ENCODE data around the gene TREX2. TPM values are rescaled to one million over a fixed set of nuclear protein-coding genes. Genes with fewer than 3 reads are reported as not detected.

The TREX2 gene
- total RNA-seq, 1 experiment from 2014 or later: 1.1 TPM

DNA sequence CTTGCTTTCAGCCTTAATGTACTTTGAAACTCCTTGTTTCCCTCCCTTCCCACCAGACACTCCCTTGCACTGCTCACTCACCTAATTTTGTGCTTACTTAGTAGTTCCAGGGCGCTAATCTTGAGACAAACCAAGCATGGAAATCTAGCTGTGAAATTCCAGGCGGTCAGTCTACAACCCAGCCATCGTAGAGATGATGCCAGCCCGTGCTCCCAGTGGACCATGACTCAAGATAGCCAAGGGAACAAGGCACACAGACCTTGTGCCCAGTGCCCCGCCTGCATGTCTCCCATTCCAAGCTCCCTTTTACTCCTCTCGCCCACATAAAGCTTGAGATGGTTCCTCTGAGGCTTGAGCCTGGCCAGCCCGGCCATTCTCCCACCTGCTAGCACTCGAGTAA is 11.1 kb downstream of the TREX2 start:
- no CpG with 5 or more reads among the region's 8 CpGs for WGBS (ENCODE audit: extremely low coverage, insufficient read length, low lambda C conversion rate)
- Histone ChIP-seq H3K27ac (ENCODE audit: insufficient read length, low read depth, low read length) (no peak overlapping the region), H3K4me1 (ENCODE audit: insufficient read depth, low read length) (no peaks in the 10 kb centered on the region), H4K91ac (ENCODE audit: insufficient read length, low read depth, low read length) (no peak overlapping the region), H2AFZ (ENCODE audit: low read length) (no peak overlapping the region), H3K23me2 (ENCODE audit: insufficient read length, low read depth, low read length, poor library complexity, severe bottlenecking) (no peaks in the 10 kb centered on the region), H2BK120ac (ENCODE audit: low read depth, low read length, poor library complexity, severe bottlenecking) (no peak overlapping the region), H2BK5ac (ENCODE audit: insufficient read length, low read length) (no peak overlapping the region), H3K18ac (ENCODE audit: insufficient read length, low read depth, low read length) (no peak overlapping the region), H3K14ac (ENCODE audit: insufficient read depth, low read length) (no peak overlapping the region), H2BK15ac (ENCODE audit: low read depth, low read length) (no peak overlapping the region), H2BK12ac (ENCODE audit: insufficient read length, low read depth, low read length) (no peak overlapping the region), H3K79me2 (ENCODE audit: insufficient read depth, low read length) (no peaks in the 10 kb centered on the region), H3K56ac (ENCODE audit: insufficient read length, low read depth, low read length) (no peak overlapping the region), H3K27me3 (ENCODE audit: insufficient read depth, low read length) (peaks cover 2% of the 10 kb centered on the region; the same call in 1 of the 2 replicates), H4K8ac (replicated peaks; ENCODE audit: insufficient read length, low read depth, low read length) (no peak overlapping the region), H2AK5ac (ENCODE audit: insufficient read length, low read length) (no peak overlapping the region), H2BK20ac (ENCODE audit: low read depth, low read length, poor library complexity, severe bottlenecking) (no peak overlapping the region), H3K4me2 (ENCODE audit: insufficient read depth, insufficient read length, low read length) (no peak overlapping the region), H3K9me3 (ENCODE audit: control insufficient read depth, low read depth, low read length) (peaks cover 60% of the 10 kb centered on the region), H4K20me1 (ENCODE audit: control insufficient read depth, insufficient read depth, insufficient read length) (no peaks in the 10 kb centered on the region), H3K9ac (ENCODE audit: extremely low read depth, insufficient read length, low read length) (no peak overlapping the region), H3K4ac (ENCODE audit: low read depth, low read length) (no peak overlapping the region), H3K23ac (ENCODE audit: insufficient read length, low read depth, low read length) (no peak overlapping the region), H3T11ph (ENCODE audit: low read length) (no peak overlapping the region), H4K5ac (ENCODE audit: insufficient read length, low read depth, low read length) (no peak overlapping the region), H3K79me1 (ENCODE audit: insufficient read depth, low read depth, low read length, poor library complexity, severe bottlenecking) (no peaks in the 10 kb centered on the region)
- H3K36me3 Mint-ChIP-seq (ENCODE audit: insufficient read depth in 1 of 3, low read depth in 3 of 3): peaks cover 0 to 7% (median 1%) of the 10 kb centered on the region in 3 experiments; a peak in 3 of 7 replicates
- H3K27me3 Mint-ChIP-seq (ENCODE audit: low read depth): peaks cover 11% of the 10 kb centered on the region
- H3K4me3 Mint-ChIP-seq: no peak overlapping the region
- H3K27ac Mint-ChIP-seq: no peak overlapping the region
- TF ChIP-seq, protein P1, sequence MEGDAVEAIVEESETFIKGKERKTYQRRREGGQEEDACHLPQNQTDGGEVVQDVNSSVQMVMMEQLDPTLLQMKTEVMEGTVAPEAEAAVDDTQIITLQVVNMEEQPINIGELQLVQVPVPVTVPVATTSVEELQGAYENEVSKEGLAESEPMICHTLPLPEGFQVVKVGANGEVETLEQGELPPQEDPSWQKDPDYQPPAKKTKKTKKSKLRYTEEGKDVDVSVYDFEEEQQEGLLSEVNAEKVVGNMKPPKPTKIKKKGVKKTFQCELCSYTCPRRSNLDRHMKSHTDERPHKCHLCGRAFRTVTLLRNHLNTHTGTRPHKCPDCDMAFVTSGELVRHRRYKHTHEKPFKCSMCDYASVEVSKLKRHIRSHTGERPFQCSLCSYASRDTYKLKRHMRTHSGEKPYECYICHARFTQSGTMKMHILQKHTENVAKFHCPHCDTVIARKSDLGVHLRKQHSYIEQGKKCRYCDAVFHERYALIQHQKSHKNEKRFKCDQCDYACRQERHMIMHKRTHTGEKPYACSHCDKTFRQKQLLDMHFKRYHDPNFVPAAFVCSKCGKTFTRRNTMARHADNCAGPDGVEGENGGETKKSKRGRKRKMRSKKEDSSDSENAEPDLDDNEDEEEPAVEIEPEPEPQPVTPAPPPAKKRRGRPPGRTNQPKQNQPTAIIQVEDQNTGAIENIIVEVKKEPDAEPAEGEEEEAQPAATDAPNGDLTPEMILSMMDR (conservative IDR thresholded peaks at IDR 0.05): no peak
- DNase-seq: no peak
- H3K4me1 Mint-ChIP-seq: no peaks in the 10 kb centered on the region
- peaks cover 71 to 86% of the 10 kb centered on the region in 2 experiments for H3K9me3 Mint-ChIP-seq

Data from H9 (cell line).